T-helper 1 cell treated with Interleukin-12 subunit alpha and Interleukin-12 subunit beta and Interleukin-4 antibody, amounts not matched to agents 30 ng/mL and 1 ng/mL, for 36 hours (primary cell): ENCODE measurements around the gene AGXT. TPM values are rescaled to one million over a fixed set of nuclear protein-coding genes. Genes with fewer than 3 reads are reported as not detected.

Source experiments
- intact Hi-C: fragments of 100-400 bp; cut with micrococcal nuclease; formaldehyde crosslinking; loops from one replicate; pipeline ENCODE4 v1.15.1; 2024
- total RNA-seq: library from RNA; stranded (reverse); gene quantifications from 2 replicates; pipeline ENCODE4 v1.2.3, GENCODE V29; 2022

Gene AGXT
- total RNA-seq = not detected in 2 replicates

GRCh38 chr2:240868286-240869108 is at the start of gene AGXT:
Gene AGXT (plus strand): TSS chr2:240868824. CDS start chr2:240868866, 42 bp downstream.
- intact Hi-C loops = no loop called here

GRCh38 chr2:240819126-240819857 is 49.3 kb upstream of the AGXT start:
- intact Hi-C loops = no loop called here

GRCh38 chr2:240819858-240820606 is 48.6 kb upstream of the AGXT start, which contains the start of gene KIF1A:
Gene KIF1A (minus strand): TSS chr2:240820219. CDS start chr2:240797752, 22,467 bp downstream.
- intact Hi-C loops = no loop called here

GRCh38 chr2:240820607-240821428 is 47.8 kb upstream of the AGXT start:
- intact Hi-C loops = no loop called here

- intact Hi-C loops = no loop called here
These were observed 47.2 kb upstream of the AGXT start for GRCh38 chr2:240821429-240821778.

- intact Hi-C loops = no loop called here
These were observed 46.3 kb upstream of the AGXT start for GRCh38 chr2:240822280-240822847.

GRCh38 chr2:240823449-240824336 is 44.9 kb upstream of the AGXT start:
- intact Hi-C loops = no loop called here

- intact Hi-C loops = no loop called here
These were observed 43.1 kb upstream of the AGXT start for GRCh38 chr2:240825476-240825875.

GRCh38 chr2:240831594-240832204 is 36.9 kb upstream of the AGXT start:
- intact Hi-C loops = loop anchor here (1.0 to 5.0 kb wide), 16 partner anchors 167 to 871 kb away; partner anchors contain the start of genes ATG4B, CAPN10, FARP2 and GPC1

GRCh38 chr2:240832205-240832727 is 36.4 kb upstream of the AGXT start:
- intact Hi-C loops = loop anchor here (1.0 to 5.0 kb wide), 16 partner anchors 166 to 870 kb away; partner anchors contain the start of genes ATG4B, CAPN10, FARP2 and GPC1

- intact Hi-C loops = loop anchor here (1.0 to 5.0 kb wide), 16 partner anchors 165 to 869 kb away; partner anchors contain the start of genes ATG4B, CAPN10, FARP2 and GPC1
These were observed 35.6 kb upstream of the AGXT start for GRCh38 chr2:240832921-240833494.

- intact Hi-C loops = loop anchor here (2.0 to 5.0 kb wide), 4 partner anchors 213 to 675 kb away; partner anchors contain the start of genes MTERF4 and STK25
These were observed 34.8 kb upstream of the AGXT start for GRCh38 chr2:240833724-240834285.

GRCh38 chr2:240834377-240834975 is 34.1 kb upstream of the AGXT start:
- intact Hi-C loops = loop anchor here (5.0 kb wide), 1 partner anchor 268 kb away; the partner anchor contains the start of gene MTERF4

- intact Hi-C loops = no loop called here
These were observed 33.1 kb upstream of the AGXT start for GRCh38 chr2:240835528-240835927.

GRCh38 chr2:240836781-240837467 is 31.7 kb upstream of the AGXT start:
- intact Hi-C loops = no loop called here

- intact Hi-C loops = no loop called here
These were observed 31.0 kb upstream of the AGXT start for GRCh38 chr2:240837621-240838020.
